ENCODE results near the gene MEOX1.

Gene MEOX1

DNA sequence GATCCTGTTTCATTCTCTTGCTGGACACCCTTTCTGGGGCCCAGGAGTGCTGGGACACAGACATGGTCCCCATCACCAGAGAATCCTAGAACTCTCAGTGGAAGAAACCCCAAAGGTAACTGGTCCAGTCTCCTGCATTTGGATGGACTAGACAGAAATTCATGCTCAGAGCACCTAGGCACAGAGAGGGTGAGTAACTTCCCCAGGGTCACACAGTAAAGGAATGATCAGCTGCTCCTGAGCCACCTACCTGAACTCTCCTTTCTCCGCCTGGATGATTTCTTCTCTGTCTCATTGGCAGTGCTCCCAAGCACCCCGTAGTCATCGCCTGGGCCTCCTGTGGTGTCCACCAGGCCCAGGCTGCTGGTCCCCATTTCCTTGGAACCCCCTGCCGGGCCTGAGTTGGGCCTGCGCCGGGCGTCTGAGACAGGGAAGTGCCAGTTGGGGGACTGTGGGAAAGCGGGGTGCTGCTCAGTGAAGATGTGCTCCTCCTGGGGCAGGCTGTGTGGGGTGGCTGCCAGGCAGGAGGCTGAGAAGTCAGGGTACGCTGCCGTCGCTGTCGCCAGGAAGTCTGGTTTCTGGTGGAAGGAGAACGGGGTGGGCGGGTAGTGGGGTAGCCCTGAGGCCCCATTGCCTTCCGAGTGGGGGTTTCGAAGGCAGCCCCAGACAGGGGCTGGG is 767 bp downstream of the MEOX1 start:
- Histone ChIP-seq H4K20me1 (ENCODE audit: low read depth, low read length) (no peaks in the 10 kb centered on the region), H3K27me3 (ENCODE audit: low read length) (no peaks in the 10 kb centered on the region; the same call in 1 of the 2 replicates), H3K4me3 (ENCODE audit: insufficient read depth, low read length, poor library complexity, severe bottlenecking) (no peak overlapping the region), H3K9ac (ENCODE audit: low read length) (no peak overlapping the region), H3K4me2 (ENCODE audit: low read depth, low read length, poor library complexity, severe bottlenecking) (no peak overlapping the region), H3K36me3 (ENCODE audit: low read length) (no peaks in the 10 kb centered on the region), H3K27ac (ENCODE audit: low read depth, low read length) (no peak overlapping the region), H3K9me3 (ENCODE audit: insufficient read depth, low read length) (no peaks in the 10 kb centered on the region), H3K9me2 (replicated peaks; ENCODE audit: insufficient read depth, low read length) (no peaks in the 10 kb centered on the region), H3K79me2 (ENCODE audit: insufficient read depth, low read length) (no peaks in the 10 kb centered on the region), H2AFZ (ENCODE audit: low read depth, low read length, severe bottlenecking) (no peak overlapping the region), H3F3A (ENCODE audit: insufficient read depth) (no peaks in the 10 kb centered on the region)
- TF ChIP-seq, protein P1, sequence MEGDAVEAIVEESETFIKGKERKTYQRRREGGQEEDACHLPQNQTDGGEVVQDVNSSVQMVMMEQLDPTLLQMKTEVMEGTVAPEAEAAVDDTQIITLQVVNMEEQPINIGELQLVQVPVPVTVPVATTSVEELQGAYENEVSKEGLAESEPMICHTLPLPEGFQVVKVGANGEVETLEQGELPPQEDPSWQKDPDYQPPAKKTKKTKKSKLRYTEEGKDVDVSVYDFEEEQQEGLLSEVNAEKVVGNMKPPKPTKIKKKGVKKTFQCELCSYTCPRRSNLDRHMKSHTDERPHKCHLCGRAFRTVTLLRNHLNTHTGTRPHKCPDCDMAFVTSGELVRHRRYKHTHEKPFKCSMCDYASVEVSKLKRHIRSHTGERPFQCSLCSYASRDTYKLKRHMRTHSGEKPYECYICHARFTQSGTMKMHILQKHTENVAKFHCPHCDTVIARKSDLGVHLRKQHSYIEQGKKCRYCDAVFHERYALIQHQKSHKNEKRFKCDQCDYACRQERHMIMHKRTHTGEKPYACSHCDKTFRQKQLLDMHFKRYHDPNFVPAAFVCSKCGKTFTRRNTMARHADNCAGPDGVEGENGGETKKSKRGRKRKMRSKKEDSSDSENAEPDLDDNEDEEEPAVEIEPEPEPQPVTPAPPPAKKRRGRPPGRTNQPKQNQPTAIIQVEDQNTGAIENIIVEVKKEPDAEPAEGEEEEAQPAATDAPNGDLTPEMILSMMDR (IDR thresholded peaks at IDR 0.05; ENCODE audit: insufficient read depth, low read length, poor library complexity, severe bottlenecking) = no peak
- TF ChIP-seq EZH2phosphoT487 (conservative IDR thresholded peaks at IDR 0.05; ENCODE audit: low read length) = no peak

DNA sequence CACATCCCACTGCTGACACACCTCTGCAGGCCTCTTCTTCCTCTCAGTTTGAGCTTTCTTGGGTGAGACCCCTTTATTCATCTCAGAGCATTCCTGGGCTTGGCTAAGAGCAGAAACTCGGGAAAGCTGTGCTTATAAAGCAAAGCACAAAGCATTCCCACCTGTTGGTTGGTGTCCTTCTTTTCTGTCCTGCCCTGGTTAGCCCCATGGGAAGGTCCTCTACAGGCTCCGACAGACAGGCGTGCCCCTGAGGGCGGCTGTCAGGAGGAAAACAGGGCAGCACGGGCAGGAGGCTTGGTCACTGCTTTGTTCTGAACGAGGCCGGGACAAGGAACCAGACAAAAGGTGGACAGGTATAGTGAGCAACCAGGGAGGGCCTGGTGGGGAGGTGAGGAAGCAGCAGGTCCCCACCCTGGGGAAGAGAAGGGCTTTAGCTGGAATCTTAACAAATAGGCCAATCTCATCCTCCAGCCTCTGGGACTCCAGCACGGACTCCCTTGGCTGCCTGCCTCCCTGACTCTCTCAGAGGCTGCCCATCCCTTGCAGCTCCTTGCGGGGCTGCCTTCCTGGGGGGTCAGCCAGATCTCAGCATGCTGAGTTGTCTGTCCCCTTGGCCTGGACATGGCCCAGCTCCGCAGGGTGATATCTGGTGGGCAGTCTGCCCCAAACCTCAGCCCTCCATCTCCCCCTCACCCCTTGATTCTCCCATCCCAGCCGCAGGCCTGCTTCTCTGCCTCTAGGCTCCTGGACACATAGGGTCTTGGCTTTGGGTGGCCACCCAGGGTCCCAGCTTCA is 1.7 kb downstream of the MEOX1 start:
- TF ChIP-seq, protein P1 (IDR thresholded peaks at IDR 0.05; ENCODE audit: insufficient read depth, low read length, poor library complexity, severe bottlenecking) = no peak
- no peak for TF ChIP-seq EZH2phosphoT487 (conservative IDR thresholded peaks at IDR 0.05; ENCODE audit: low read length)
- H3F3A ChIP-seq (ENCODE audit: insufficient read depth) = no peaks in the 10 kb centered on the region
- no peaks in the 10 kb centered on the region; the same call in 1 of the 2 replicates for H3K27me3 ChIP-seq (ENCODE audit: low read length)
- H3K4me3 ChIP-seq (ENCODE audit: insufficient read depth, low read length, poor library complexity, severe bottlenecking) = no peak overlapping the region
- no peaks in the 10 kb centered on the region for H3K9me3 ChIP-seq (ENCODE audit: insufficient read depth, low read length)
- H3K9ac ChIP-seq (ENCODE audit: low read length) = no peak overlapping the region
- no peaks in the 10 kb centered on the region for H3K36me3 ChIP-seq (ENCODE audit: low read length)
- H3K9me2 ChIP-seq (replicated peaks; ENCODE audit: insufficient read depth, low read length) = no peaks in the 10 kb centered on the region
- no peaks in the 10 kb centered on the region for H4K20me1 ChIP-seq (ENCODE audit: low read depth, low read length)
- no peak overlapping the region for H3K4me2 ChIP-seq (ENCODE audit: low read depth, low read length, poor library complexity, severe bottlenecking)
- H3K27ac ChIP-seq (ENCODE audit: low read depth, low read length) = no peak overlapping the region
- H3K79me2 ChIP-seq (ENCODE audit: insufficient read depth, low read length) = no peaks in the 10 kb centered on the region
- no peak overlapping the region for H2AFZ ChIP-seq (ENCODE audit: low read depth, low read length, severe bottlenecking)

DNA sequence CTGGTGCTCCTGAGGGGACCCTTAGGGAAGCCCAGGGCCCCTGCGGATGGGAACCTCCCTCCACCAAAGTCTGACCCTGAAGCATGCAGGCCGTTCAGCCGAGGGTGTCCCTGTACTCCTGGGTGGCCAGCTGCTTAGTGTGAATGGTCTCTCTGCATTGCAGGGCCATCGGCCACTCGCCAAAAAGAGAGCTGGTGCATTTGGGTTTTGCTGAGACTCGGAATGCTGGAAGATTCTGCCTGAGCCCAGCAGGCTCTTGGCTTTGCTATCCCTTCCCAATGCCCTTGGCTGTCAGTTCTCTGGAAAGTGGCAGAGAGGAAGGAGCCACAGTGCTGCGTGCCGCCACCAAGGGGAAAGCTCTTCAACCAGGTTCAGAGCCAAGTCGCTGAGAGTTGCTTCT is 2.8 kb downstream of the MEOX1 start:
- Histone ChIP-seq H3K36me3 (ENCODE audit: low read length) (no peaks in the 10 kb centered on the region), H3K9me3 (ENCODE audit: insufficient read depth, low read length) (no peaks in the 10 kb centered on the region), H3K79me2 (ENCODE audit: insufficient read depth, low read length) (no peaks in the 10 kb centered on the region), H3K9me2 (replicated peaks; ENCODE audit: insufficient read depth, low read length) (no peaks in the 10 kb centered on the region), H3F3A (ENCODE audit: insufficient read depth) (no peaks in the 10 kb centered on the region), H4K20me1 (ENCODE audit: low read depth, low read length) (no peaks in the 10 kb centered on the region), H3K27me3 (ENCODE audit: low read length) (no peaks in the 10 kb centered on the region; the same call in 1 of the 2 replicates), H3K4me3 (ENCODE audit: insufficient read depth, low read length, poor library complexity, severe bottlenecking) (no peak overlapping the region), H2AFZ (ENCODE audit: low read depth, low read length, severe bottlenecking) (no peak overlapping the region), H3K27ac (ENCODE audit: low read depth, low read length) (no peak overlapping the region), H3K4me2 (ENCODE audit: low read depth, low read length, poor library complexity, severe bottlenecking) (no peak overlapping the region), H3K9ac (ENCODE audit: low read length) (no peak overlapping the region)
- no peak for TF ChIP-seq EZH2phosphoT487 (conservative IDR thresholded peaks at IDR 0.05; ENCODE audit: low read length)
- TF ChIP-seq, protein P1 (IDR thresholded peaks at IDR 0.05; ENCODE audit: insufficient read depth, low read length, poor library complexity, severe bottlenecking) = no peak

Data from SU-DHL-6 (cell line).